HPDE6-E6E7 (cell line): ENCODE measurements around the gene SPCS3.
A peak's percentile ranks its signal among the peaks of the same experiment; 100 is the strongest.
"Not testable (repeated sequence)": the region's sequence is repeated elsewhere in the genome, so short reads cannot be mapped to it uniquely, and the experiment has no call there.

Source experiments
- DNase-seq: peaks from one replicate; pipeline ENCODE4 v3.0.0; 2011; ENCODE audit warnings: missing footprints; ENCODE audit errors: extremely low spot score

Gene SPCS3

DNA sequence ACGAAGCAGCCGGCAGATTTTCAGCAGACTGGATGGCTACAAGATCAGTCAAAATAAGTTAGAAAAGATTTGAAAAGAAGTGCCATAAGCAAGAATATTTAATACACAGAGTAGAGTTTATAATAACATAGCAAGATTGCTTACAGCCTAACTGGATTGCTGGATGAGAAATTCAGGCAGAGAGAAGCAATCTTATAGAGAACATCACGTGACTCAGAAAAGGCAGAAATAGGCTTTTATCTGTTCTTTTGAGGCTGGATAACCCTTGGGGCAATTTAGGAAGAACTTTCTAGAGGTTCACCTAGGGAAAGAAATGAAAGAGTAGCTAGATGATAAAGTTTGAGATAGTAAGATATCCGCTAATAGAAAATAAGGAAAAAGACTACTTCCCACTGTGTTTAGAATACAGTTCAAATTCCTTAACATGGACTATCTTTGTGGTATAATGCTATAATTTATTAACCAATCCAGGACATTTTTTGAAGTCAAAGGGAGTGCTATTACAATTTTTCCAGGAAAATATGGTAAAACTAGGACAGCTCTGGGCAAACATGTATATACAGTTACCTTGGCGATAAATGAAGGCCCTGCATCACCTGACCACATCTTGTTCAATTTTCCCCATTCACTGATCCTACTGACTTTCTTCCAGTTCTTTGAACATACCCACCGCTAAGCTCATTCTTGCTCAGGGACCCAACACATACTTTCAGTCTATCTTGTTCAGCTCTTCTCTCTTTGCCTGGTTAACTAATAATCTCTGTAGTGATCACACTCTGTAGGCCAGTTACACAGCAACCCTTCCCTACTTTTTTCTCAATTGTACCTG lies 12.7 kb upstream of the SPCS3 start:
- no peak for DNase-seq

DNA sequence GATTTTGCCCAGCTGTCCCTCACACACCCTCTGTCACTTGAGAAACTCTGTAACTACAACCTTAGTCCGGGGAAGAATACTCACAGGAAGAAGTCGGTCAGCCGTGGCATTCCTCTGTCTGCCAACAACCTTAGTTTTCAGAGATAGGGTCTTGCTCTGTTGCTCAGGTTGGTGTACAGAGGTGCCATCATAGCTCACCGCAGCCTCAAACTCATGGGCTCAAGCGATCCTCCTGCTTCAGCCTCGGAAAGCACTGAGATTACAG lies 12.2 kb upstream of the SPCS3 start:
- DNase-seq: no peak

DNA sequence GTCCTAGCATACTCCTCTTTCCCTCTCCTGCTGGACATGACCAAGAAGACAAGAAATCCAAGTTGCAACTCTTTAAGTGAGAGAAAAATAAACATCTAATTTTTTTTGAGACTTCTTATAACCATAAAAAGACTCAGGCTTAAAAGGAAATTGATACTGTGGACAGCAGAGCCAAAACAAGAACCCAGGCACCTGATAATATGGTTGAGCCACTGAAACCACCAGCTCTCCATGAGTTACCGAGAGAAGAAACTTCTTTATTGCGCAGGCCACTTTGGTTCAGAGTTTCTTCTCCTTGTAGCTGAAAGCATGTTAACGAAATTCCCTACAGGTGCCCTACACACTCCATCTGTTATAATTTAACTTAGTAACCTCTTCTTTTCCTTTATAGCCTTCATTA lies 11.3 kb upstream of the SPCS3 start:
- DNase-seq: no peak

DNA sequence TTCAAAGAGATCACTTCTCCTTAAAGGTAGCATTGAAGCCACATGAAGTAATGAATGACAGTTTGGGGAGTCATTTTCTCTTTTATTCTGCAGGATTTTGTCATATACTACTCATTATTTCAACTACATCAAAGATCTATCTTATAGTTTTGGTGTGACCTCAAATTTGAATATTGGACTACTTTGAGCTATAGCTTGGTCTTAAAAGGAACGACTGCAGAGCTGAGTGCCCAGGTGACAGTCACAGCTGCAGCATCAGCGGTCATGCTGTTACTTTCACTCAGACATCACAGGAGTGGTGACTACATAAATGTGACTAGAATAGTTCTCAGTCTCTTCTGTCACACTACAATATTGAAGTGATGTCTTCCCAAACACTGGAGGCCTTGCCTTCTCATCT lies 10.7 kb upstream of the SPCS3 start:
- no peak for DNase-seq

DNA sequence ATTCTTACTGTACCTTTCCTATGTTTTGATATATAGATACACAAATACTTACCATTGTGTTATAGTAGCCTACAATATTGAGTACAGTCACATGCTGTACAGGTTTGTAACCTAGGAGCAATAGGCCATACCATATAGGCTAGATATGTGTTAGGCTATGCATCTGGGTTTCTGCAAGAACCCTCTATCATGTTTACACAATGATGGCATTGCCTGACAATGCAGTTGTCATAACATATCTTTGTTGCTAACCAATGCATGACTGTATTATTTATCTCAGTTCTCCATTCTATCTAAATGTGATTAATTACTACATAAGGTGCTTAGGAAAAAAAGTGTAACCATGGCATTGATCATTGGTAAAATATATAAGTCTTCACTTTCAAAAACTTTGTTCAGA lies 10.0 kb upstream of the SPCS3 start:
- DNase-seq: no peak

DNA sequence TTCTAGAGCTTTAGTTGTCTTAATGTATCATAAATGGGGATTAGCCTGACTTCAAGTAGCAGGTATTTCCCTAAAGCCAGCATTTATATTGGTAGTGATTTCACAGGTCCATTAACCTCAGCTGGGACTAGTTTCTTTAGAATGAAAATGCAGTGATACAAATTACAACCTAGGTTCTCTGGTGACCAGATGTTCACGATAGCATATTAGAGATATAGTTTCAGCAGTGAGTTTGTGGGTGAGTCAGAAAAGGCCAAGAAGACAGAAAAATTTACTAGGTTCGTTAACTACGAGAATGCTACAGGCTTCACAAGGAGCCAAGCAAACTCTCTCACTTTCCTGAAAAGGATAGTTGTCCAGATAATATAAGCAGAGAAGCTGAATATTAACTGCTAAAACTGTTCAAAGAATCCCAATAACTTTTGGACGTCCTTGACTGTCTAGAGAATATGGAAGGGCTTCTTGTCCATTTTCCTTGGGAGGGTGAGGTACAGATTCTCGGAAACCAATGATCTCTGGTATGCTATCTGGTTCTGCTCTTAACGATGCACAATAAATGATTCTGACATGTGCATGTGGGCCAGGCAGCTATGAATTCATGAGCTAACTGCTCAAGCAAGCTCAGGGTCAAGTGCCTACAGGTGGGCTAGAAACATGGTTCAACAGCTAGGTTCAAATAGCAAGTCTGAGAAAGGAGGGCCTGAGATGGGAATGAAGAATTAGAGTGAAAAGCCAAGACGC lies 6.0 kb upstream of the SPCS3 start:
- DNase-seq: no peak

DNA sequence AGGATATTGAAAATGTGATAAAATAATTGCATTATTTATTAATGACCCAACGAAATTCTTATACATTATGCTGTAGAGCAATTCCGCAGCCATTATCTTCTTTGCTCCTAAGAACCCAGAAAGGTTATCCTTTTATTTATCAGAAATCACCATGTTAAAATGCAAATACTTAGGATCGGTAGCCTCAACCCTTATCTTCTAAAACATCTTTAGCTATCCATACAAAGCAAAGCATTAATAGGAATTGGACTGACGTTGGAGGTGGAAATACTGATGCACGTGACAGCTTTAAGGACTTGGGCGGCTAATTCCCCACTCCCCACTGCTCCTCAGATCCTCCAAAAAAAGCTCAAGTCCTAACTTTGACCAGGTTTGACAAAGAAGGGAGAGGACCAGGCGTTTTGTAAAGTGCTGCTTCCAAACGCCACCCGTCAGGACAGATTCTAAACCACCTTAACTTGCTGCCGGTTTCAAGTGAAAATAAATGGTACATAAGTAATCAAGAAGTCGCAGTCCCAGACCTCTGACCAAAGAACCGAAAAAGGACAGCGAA lies 539 bp upstream of the SPCS3 start:
- no peak for DNase-seq

DNA sequence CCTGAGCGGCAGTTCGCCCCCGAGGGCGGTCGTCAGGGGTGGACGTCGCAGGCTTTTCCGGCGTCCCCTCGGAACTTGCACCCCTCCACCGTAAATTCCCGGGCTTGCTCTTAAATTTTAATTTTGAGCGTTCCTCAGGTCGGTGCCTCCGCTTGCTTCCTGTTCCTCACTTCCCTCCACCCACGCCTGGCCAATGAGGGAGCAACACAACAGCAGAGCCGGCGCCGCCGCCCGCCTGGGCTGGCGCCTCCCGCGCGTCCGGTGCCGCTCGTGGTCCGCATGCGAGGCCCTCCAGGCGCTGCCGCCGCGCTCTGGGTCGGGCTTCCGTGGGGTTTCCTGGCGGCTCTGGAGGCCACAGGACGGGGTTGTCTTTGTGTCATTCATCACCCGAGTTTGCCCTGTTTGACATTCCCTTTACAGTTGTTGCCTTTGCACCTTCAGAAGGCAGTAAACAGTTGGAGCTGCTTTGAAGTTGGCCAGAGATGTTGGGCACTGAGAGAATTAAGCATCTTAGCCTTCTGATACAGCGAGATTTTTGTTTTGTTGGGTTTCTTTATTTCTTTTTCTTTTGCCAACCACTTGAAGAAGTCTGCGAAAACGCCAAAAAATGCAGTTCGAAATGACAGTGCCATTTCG lies 692 bp downstream of the SPCS3 start:
- DNase-seq: peak; percentile 79

DNA sequence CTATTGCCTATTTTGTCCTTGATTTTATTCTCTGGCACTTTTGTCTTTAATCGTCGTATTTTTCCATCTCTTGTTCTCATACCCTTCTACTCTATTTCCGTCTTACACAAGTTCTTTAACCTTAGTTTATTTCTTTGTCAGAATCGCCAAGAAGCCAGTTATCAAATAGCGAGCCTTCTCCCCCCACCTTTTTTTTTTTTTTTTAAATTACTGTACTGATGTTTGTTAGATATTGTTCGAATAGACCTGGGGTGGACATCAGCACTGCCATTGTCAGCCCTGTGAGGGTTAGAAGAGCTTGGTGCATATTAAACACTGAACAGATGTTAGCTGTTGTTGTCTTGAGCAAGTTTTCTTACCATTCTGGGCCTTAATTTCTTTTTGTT lies 1.2 kb downstream of the SPCS3 start:
- DNase-seq: no peak

DNA sequence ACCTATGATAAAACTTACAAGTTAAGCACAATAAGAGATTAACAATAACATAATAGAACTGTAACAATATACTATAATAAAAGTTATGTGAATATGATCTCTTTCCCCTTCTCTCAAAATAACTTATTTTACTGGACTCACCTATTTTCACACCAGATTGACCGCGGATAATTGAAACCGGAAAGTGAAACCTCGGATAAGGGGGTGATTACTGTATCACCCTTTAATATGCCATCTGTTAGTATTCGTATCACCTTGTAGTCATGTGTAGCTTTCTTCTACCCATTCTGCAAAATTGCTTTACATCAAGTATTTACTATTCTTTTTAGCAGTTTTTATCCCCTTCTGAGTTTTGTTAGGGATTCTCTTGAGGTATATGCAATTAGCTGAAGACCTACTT lies 1.8 kb downstream of the SPCS3 start:
- DNase-seq: no peak

DNA sequence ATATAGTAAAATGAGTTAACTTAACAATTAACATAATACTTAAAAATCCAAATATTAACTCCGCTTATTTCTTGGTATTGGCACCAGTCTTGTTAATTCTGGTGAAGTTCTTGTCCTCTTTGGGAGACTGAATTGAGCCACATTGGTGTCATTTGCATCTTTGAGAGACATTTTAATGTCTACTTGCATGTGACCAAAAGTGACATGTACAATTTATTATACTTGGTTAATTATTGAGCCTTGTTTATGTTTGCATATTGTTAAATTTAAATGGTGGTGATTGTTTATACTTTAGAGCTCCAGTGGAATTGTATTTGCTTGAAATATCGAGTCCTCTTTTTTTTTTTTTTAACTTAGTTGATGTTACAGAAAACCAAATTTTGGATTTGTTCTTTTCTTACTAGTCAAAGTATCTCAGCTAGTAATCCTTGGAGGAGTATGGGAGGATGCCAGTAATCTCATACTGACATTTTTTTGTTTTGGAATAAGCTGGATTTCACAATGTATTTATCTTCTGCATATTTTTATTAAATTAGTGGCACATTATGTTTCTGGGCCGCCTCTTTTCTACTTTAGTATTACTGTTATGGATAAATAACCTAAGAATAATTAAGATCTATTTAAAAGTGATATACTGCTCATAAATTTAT lies 3.9 kb downstream of the SPCS3 start:
- no peak for DNase-seq

DNA sequence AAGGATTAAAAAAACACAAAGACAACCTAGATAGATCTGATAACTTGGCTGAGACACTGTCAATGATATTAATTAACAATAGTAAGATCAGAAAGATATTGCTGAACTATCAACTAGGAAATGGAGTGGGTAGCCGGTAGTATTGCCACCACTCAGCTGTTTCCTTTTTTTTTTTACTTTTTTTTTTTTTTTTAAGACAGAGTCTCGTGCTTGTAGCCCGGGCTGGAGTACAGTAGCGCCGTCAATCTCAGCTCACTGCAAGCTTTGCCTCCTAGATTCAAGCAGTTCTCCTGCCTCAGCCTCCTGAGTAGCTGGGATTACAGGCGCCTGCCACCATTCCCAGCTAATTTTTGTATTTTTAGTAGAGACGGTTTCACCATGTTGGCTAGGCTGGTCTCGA lies 5.1 kb downstream of the SPCS3 start:
- not testable (repeated sequence) for DNase-seq

DNA sequence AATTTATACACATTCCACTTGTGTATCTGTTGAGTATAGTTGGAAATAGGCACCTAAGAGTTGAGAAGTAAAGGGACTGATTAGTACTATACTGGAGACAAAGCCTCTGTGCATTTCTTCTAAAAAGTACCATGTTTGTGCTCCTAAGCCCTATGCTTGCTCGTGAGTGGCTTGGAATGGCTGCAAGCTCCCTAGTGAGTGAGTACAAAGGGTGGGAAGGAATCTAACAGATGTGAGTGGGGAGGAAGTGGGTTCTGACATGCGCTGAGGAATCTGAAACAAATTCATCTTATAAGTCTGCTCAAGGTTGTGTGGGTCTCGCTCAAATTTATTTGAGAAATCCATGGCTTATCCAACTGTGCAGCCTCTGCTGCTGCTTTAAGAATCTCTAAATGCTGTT lies 13.3 kb downstream of the SPCS3 start:
- DNase-seq: no peak

DNA sequence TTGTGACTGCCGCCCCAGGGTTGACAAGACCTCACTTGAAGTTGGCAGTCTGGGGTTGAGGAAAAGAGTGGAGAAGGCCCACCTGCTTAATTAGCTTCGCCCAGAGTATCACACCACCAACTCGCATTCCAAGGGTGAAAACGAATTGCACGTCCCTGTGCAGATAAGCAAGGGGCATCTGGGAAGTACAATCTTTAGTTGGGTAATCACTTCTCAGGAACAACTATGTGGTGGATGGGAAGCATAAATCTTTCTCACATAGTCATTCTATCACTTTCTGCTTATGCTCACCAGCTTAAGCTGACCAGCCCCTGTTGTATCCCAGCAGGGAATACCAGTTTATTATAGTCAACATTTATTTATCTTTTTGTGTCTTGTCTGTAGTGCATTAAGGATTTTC lies 14.3 kb downstream of the SPCS3 start:
- no peak for DNase-seq

DNA sequence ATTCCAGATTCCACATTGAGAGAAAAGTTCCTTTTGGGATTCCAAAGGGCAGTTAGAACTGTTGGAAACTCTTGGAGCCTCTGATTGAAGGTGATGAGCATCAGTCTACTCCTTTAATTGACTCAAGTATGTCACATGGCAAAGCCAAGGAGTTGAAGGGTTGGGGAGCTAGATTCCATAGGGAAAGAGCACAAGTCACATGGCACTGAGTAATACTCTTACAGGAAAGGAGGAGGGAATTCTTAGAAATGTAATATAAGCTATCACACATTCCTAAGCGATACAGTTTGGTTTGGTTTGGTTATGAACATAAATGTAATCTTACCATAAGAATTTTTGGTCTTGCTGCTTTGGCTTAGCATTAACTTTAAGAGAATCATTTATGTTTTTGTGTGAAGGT lies 15.7 kb downstream of the SPCS3 start:
- DNase-seq: no peak

DNA sequence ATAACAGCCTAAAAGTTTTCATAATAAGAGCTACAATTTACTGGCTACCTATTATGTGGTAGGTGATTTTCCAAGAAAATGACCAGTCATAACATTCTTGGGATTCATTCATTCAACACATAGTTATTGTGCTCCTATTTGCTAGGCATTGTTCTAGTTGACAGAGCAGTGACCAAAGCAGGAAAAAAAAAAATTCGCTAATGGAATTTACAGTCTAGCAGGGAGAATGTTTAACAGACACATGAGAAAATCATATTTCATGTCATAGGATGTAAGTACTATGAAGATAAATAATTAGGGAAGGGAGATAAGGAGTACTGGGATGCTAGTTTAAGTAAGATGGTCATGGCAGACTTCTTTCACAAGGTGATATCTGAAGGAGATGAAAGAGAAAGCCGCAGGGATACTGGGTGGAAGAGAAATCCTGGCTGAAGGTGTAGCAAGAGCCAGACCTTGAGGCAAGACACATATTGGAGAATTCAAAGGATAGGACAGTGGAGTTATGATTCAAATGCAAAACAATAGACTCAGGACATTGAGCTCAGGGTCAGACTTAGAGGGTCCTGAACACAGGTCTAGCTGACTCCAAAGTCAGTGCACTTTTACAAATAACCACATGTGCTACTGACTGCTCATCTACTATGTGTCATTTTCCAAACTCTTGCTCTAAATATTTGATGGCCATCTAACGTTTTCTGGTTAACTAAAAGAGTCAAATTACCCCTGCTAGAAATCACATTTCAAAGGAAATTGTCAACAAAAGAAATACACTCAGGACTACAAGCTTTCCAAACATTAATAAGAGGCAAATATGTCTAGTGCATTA lies 20.4 kb downstream of the SPCS3 start:
- no peak for DNase-seq

DNA sequence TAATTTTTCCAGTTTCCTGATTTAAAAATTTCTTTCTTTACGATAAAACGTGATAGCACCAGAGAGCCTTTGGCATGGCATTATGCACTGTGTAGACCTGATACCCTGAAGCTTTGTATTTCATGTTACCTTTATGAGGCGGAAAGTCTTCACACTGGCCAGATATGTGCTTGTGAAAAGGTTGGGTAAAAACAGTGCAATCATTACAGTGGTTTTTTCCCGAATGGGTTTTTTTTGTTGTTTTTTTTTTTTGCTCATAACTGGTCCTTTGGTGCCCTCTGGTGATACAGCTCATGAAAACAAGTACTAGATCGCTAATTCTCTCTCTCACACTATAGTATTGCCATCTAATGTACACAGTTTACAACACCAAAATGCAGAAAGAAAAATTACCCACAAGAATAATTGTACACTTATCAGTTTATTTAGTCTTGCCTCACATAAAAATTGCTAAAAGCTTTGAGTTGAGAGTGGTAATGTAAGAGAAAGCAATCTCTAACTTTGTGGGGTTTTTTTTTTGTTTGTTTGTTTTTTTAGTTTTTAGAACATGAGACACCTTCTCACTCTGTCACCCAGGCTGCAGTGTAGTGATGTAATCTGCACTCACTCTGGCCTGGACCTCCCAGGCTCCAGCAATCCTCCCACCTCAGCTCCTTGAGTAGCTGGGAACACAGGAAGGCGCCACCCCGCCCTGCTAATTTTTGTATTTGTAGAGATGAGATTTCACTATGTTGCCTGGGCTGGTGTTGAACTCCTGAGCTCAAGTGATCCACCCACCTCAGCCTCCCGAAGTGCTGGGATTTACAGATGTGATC lies 21.3 kb downstream of the SPCS3 start:
- no peak for DNase-seq

DNA sequence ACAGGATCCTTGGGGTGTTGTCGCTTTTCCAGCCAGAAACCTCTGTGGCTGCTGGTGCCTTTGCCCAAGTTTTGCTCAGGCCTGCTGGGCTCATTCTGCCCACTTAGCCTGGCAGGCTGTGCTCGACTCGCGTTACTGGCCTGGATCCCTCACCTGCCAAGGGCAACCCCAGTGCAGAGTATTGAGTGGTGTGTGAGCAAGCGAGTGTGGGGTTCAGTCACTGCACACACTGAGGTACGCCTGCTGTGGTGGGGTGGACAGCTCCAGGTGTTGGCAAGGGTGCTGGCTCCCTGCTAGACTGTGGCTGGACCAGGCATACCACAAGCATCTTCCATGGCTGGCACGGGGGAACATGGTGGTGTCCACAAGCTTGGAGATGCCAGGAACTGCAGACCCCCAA lies 22.6 kb downstream of the SPCS3 start:
- DNase-seq: no peak

DNA sequence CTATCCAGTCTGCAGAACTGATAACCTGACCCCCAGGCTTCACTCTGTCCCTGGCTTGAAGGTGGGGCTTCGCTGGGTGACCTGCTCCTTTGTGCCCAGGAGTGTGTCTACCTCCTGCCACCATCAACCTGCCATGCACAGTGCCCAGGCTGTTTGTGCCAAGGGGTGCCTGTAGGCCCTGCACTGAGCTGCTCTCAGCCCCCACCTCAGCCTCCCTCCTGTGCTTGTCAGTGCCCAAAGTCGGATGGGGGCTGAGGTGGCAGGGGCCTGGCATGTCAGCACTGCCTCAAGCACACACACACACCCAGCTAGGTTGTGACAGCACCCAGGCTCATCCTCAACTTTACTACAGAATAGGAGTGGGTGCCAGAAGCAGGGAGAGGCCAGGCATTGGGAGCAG lies 23.5 kb downstream of the SPCS3 start:
- DNase-seq: no peak

DNA sequence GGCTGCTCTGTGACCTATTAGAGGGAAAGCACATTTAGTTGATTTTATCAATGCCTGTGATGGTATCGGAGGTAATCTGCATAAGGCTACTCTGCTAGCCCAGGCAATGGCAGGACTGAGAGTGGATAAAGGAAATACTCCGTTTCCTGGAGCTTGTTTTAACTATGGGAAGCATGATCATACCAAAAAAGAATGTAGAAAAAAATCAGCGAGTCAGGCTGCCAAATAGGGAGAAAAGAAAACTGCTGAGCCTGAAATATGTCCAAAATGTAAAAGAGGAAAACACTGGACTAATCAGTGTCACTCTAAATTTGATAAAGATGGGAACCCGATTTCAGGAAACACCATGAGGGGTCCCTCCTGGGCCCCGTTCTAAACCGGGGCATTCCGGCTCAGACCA lies 25.6 kb downstream of the SPCS3 start:
- not testable (repeated sequence) for DNase-seq

DNA sequence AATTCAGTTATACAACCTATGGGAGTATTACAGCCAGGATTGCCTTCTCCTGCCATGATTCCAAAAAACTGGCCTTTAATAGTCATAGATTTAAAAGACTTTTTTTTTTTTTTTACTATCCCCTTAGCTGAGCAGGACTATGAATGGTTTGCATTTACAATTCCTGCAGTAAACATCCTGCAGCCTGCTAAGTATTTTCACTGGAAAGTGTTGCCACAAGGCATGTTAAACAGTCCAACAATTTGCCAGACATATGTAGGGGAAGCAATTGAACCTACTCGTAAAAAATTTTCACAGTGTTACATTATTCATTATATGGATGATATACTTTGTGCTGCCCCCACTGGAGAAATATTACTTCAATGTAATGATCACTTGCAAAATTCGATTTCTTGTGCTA lies 27.1 kb downstream of the SPCS3 start:
- not testable (repeated sequence) for DNase-seq
